Parathyroid adenoma (tissue), 2 donors: ENCODE data around the gene SLC20A1.

Source experiments
- H2AFZ ChIP-seq: fragments of 300-600 bp; sonication (generic); one replicate; pipeline ENCODE4 v1.7.0; 2017; ENCODE audit warnings: antibody characterized with exemption, mild to moderate bottlenecking
- H3K27ac ChIP-seq: fragments of 300-600 bp; sonication (generic); one replicate; pipeline ENCODE4 v1.7.0; 2017
- H3K27me3 ChIP-seq: fragments of 300-600 bp; sonication (generic); one replicate; pipeline ENCODE4 v1.7.0; 2017; ENCODE audit warnings: low read length; ENCODE audit not compliant: control insufficient read depth, insufficient read depth
- H3K36me3 ChIP-seq: fragments of 300-600 bp; sonication (generic); one replicate; pipeline ENCODE4 v1.7.0; 2017; ENCODE audit warnings: low read length; ENCODE audit not compliant: control insufficient read depth, insufficient read depth
- H3K4me1 ChIP-seq: fragments of 300-600 bp; sonication (generic); one replicate; pipeline ENCODE4 v1.7.0; 2017; ENCODE audit warnings: control low read depth
- H3K4me2 ChIP-seq: fragments of 300-600 bp; sonication (generic); one replicate; pipeline ENCODE4 v1.7.0; 2017; ENCODE audit warnings: low read length
- H3K4me3 ChIP-seq: fragments of 300-600 bp; sonication (generic); one replicate; pipeline ENCODE4 v1.7.0; 2017; ENCODE audit warnings: low read depth, low read length
- H3K79me2 ChIP-seq: fragments of 300-600 bp; sonication (generic); one replicate; pipeline ENCODE4 v1.7.0; 2017; ENCODE audit warnings: control low read depth
- H3K9ac ChIP-seq: fragments of 300-600 bp; sonication (generic); one replicate; pipeline ENCODE4 v1.7.0; 2017; ENCODE audit warnings: mild to moderate bottlenecking
- H3K9me3 ChIP-seq: fragments of 300-600 bp; sonication (generic); one replicate; pipeline ENCODE4 v1.7.0; 2017; ENCODE audit warnings: low read length; ENCODE audit not compliant: control insufficient read depth
- TF ChIP-seq, protein P1 (sequence below): fragments of 300-600 bp; sonication (generic); IDR thresholded peaks from one replicate; pipeline ENCODE4 v1.7.0; 2017; ENCODE audit warnings: antibody characterized with exemption, mild to moderate bottlenecking
- donor health status: primary hyperparathyroidism.

Gene SLC20A1

GRCh38 chr2:112679484-112679883, 33.7 kb downstream of the SLC20A1 start:
- Histone ChIP-seq H2AFZ (no peak overlapping the region), H3K27ac (no peak overlapping the region), H3K4me1 (no peaks in the 10 kb centered on the region), H3K9me3 (no peaks in the 10 kb centered on the region), H3K36me3 (no peaks in the 10 kb centered on the region), H3K27me3 (no peaks in the 10 kb centered on the region), H3K4me3 (no peak overlapping the region), H3K4me2 (no peak overlapping the region), H3K79me2 (no peaks in the 10 kb centered on the region), H3K9ac (no peak overlapping the region)
- TF ChIP-seq, protein P1, sequence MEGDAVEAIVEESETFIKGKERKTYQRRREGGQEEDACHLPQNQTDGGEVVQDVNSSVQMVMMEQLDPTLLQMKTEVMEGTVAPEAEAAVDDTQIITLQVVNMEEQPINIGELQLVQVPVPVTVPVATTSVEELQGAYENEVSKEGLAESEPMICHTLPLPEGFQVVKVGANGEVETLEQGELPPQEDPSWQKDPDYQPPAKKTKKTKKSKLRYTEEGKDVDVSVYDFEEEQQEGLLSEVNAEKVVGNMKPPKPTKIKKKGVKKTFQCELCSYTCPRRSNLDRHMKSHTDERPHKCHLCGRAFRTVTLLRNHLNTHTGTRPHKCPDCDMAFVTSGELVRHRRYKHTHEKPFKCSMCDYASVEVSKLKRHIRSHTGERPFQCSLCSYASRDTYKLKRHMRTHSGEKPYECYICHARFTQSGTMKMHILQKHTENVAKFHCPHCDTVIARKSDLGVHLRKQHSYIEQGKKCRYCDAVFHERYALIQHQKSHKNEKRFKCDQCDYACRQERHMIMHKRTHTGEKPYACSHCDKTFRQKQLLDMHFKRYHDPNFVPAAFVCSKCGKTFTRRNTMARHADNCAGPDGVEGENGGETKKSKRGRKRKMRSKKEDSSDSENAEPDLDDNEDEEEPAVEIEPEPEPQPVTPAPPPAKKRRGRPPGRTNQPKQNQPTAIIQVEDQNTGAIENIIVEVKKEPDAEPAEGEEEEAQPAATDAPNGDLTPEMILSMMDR = no peak

- H3K27ac ChIP-seq = no peak overlapping the region
- H3K9ac ChIP-seq = no peak overlapping the region
- no peaks in the 10 kb centered on the region for H3K4me1 ChIP-seq
- no peak overlapping the region for H3K4me3 ChIP-seq
- peak overlapping the region; percentile 43 for H2AFZ ChIP-seq
- H3K36me3 ChIP-seq = no peaks in the 10 kb centered on the region
- TF ChIP-seq, protein P1 = no peak
- H3K27me3 ChIP-seq = no peaks in the 10 kb centered on the region
- H3K79me2 ChIP-seq = no peaks in the 10 kb centered on the region
- no peak overlapping the region for H3K4me2 ChIP-seq
- H3K9me3 ChIP-seq = no peaks in the 10 kb centered on the region
Observed at GRCh38 chr2:112680666-112681101, 34.9 kb downstream of the SLC20A1 start.

DNA sequence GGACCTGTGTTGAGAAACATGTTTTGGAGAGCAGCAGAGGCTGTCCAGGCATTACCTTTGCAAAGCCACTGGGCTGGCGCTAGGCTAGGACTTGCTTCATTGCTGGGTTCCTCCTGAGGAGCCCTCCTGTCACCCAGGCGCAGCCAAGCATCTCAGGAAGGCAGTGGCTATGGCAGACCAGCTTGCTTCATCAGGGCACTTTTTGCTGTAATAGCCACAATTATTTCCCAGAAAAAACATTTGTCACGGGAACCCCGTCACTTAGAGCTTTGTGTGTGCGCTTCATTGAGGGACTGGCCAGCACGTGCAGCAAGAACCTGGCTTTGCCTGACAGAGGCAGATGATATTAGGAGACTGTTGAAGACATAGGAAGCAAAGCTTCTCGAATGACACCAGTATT, 36.4 kb downstream of the SLC20A1 start:
- TF ChIP-seq, protein P1 = no peak
- no peak overlapping the region for H3K4me3 ChIP-seq
- H3K4me2 ChIP-seq = no peak overlapping the region
- H3K9me3 ChIP-seq = no peaks in the 10 kb centered on the region
- H3K27ac ChIP-seq = no peak overlapping the region
- peak overlapping the region; percentile 34 for H2AFZ ChIP-seq
- no peak overlapping the region for H3K9ac ChIP-seq
- H3K27me3 ChIP-seq = no peaks in the 10 kb centered on the region
- H3K4me1 ChIP-seq = no peaks in the 10 kb centered on the region
- no peaks in the 10 kb centered on the region for H3K36me3 ChIP-seq
- H3K79me2 ChIP-seq = no peaks in the 10 kb centered on the region

GRCh38 chr2:112683550-112684414, 38.0 kb downstream of the SLC20A1 start:
- Histone ChIP-seq H2AFZ (no peak overlapping the region), H3K9me3 (no peaks in the 10 kb centered on the region), H3K36me3 (no peaks in the 10 kb centered on the region), H3K9ac (no peak overlapping the region), H3K27me3 (no peaks in the 10 kb centered on the region), H3K4me1 (no peaks in the 10 kb centered on the region), H3K4me2 (no peak overlapping the region), H3K4me3 (no peak overlapping the region), H3K27ac (no peak overlapping the region), H3K79me2 (no peaks in the 10 kb centered on the region)
- TF ChIP-seq, protein P1 = no peak

GRCh38 chr2:112684415-112684775, 38.7 kb downstream of the SLC20A1 start:
- H3K79me2 ChIP-seq = no peaks in the 10 kb centered on the region
- H3K4me1 ChIP-seq = no peaks in the 10 kb centered on the region
- H3K9me3 ChIP-seq = no peaks in the 10 kb centered on the region
- no peak overlapping the region for H2AFZ ChIP-seq
- no peaks in the 10 kb centered on the region for H3K36me3 ChIP-seq
- no peak overlapping the region for H3K9ac ChIP-seq
- no peak overlapping the region for H3K4me2 ChIP-seq
- no peak overlapping the region for H3K27ac ChIP-seq
- H3K4me3 ChIP-seq = no peak overlapping the region
- TF ChIP-seq, protein P1 = no peak
- H3K27me3 ChIP-seq = no peaks in the 10 kb centered on the region
